ENCODE results near the gene TMPRSS11B.

Gene TMPRSS11B, protein sequence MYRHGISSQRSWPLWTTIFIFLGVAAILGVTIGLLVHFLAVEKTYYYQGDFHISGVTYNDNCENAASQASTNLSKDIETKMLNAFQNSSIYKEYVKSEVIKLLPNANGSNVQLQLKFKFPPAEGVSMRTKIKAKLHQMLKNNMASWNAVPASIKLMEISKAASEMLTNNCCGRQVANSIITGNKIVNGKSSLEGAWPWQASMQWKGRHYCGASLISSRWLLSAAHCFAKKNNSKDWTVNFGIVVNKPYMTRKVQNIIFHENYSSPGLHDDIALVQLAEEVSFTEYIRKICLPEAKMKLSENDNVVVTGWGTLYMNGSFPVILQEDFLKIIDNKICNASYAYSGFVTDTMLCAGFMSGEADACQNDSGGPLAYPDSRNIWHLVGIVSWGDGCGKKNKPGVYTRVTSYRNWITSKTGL

DNA sequence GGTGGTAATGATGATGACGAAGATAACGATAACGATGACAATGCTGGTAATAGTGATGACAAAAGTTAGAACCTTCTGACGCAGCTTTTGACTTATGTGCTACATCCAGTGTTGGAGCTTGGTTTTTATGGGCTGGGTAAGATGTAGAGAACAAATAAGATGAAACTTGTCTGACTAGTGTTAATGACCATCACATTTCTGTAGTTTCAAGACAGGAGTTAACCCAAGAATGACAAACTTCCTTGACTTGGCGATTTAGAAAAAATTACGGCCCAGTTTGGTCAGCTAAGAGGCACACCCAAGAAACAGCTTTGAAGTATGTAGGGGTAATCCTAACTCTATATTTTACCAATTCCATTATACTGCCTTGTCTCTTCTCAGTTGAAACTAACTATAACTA lies at the start of gene TMPRSS11B:
TSS of gene TMPRSS11B (minus strand) at position 101 of the 400 bp plus-strand sequence. CDS start 136 bp downstream, outside the sequence.
- H3K36me3 ChIP-seq (ENCODE audit: control insufficient read depth, low read length) = no peaks in the 10 kb centered on the region
- H3K79me2 ChIP-seq (ENCODE audit: control insufficient read depth, low read length) = no peaks in the 10 kb centered on the region
- H3K4me3 ChIP-seq (ENCODE audit: low read length) = no peak within 1 kb of the TSS
- H3F3A ChIP-seq (ENCODE audit: control insufficient read depth, insufficient read depth) = no peaks in the 10 kb centered on the region
- no peak within 1 kb of the TSS for H3K4me2 ChIP-seq (ENCODE audit: low read length)
- TF ChIP-seq EZH2phosphoT487 (IDR thresholded peaks at IDR 0.05; ENCODE audit: borderline replicate concordance, low read length) = no peak
- TF ChIP-seq, protein P1, sequence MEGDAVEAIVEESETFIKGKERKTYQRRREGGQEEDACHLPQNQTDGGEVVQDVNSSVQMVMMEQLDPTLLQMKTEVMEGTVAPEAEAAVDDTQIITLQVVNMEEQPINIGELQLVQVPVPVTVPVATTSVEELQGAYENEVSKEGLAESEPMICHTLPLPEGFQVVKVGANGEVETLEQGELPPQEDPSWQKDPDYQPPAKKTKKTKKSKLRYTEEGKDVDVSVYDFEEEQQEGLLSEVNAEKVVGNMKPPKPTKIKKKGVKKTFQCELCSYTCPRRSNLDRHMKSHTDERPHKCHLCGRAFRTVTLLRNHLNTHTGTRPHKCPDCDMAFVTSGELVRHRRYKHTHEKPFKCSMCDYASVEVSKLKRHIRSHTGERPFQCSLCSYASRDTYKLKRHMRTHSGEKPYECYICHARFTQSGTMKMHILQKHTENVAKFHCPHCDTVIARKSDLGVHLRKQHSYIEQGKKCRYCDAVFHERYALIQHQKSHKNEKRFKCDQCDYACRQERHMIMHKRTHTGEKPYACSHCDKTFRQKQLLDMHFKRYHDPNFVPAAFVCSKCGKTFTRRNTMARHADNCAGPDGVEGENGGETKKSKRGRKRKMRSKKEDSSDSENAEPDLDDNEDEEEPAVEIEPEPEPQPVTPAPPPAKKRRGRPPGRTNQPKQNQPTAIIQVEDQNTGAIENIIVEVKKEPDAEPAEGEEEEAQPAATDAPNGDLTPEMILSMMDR (IDR thresholded peaks at IDR 0.05; ENCODE audit: low read depth, low read length, poor library complexity, severe bottlenecking) = no peak
- H3K9me2 ChIP-seq (replicated peaks; ENCODE audit: control insufficient read depth, low read length) = no peaks in the 10 kb centered on the region
- H4K20me1 ChIP-seq (ENCODE audit: control insufficient read depth, insufficient read depth, low read depth, low read length) = no peaks in the 10 kb centered on the region
- no peaks in the 10 kb centered on the region for H3K4me1 ChIP-seq (ENCODE audit: control insufficient read depth, low read length)
- H3K27ac ChIP-seq (ENCODE audit: low read depth, low read length) = no peak within 1 kb of the TSS
- no peaks in the 10 kb centered on the region for H3K27me3 ChIP-seq (ENCODE audit: control insufficient read depth, low read length)
- H3K9me3 ChIP-seq (ENCODE audit: control insufficient read depth, insufficient read depth, low read length) = no peaks in the 10 kb centered on the region

DNA sequence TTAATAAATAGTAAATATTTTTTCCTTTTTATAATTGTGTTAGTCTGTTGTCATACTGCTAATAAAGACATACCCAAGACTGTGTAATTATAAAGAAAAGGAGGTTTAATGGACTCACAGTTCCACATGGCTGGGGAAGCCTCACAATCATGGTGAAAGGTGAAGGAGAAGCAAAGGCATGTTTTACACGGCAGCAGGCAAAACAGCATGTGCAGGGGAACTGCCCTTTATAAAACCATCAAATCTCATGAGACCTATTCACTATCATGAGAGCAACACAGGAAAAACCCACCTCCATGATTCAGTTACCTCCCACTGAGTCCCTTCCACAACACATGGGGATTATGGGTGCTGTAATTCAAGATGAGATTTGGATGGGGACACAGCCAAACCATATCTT lies 45.8 kb upstream of the TMPRSS11B start:
- no peak overlapping the region for H3K4me2 ChIP-seq (ENCODE audit: low read length)
- no peaks in the 10 kb centered on the region for H3K9me2 ChIP-seq (replicated peaks; ENCODE audit: control insufficient read depth, low read length)
- H3K27ac ChIP-seq (ENCODE audit: low read depth, low read length) = no peak overlapping the region
- TF ChIP-seq, protein P1 (IDR thresholded peaks at IDR 0.05; ENCODE audit: low read depth, low read length, poor library complexity, severe bottlenecking) = no peak
- TF ChIP-seq EZH2phosphoT487 (IDR thresholded peaks at IDR 0.05; ENCODE audit: borderline replicate concordance, low read length) = no peak
- H3K79me2 ChIP-seq (ENCODE audit: control insufficient read depth, low read length) = no peaks in the 10 kb centered on the region
- no peaks in the 10 kb centered on the region for H4K20me1 ChIP-seq (ENCODE audit: control insufficient read depth, insufficient read depth, low read depth, low read length)
- no peak overlapping the region for H3K4me3 ChIP-seq (ENCODE audit: low read length)
- H3K4me1 ChIP-seq (ENCODE audit: control insufficient read depth, low read length) = no peaks in the 10 kb centered on the region
- H3K27me3 ChIP-seq (ENCODE audit: control insufficient read depth, low read length) = peaks cover 3% of the 10 kb centered on the region; the same call in 1 of the 2 replicates
- no peaks in the 10 kb centered on the region for H3F3A ChIP-seq (ENCODE audit: control insufficient read depth, insufficient read depth)
- H3K36me3 ChIP-seq (ENCODE audit: control insufficient read depth, low read length) = no peaks in the 10 kb centered on the region
- no peaks in the 10 kb centered on the region for H3K9me3 ChIP-seq (ENCODE audit: control insufficient read depth, insufficient read depth, low read length)

DNA sequence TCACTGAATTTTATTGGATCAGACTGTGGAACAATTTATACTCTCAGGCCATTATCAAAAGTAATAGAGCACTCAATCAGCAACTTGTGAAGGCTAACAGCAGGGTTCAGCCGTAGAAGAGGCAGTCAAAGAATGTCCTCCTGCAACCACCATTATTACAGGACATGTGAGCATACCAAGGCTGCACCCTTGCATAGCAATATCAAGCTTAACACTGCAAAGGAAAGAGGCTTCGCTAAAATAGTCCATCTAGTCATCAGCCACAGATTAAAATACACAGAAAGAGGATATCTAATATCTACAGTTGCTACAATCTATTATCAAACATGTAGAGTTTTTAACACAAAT lies 42.9 kb upstream of the TMPRSS11B start:
- TF ChIP-seq, protein P1 (IDR thresholded peaks at IDR 0.05; ENCODE audit: low read depth, low read length, poor library complexity, severe bottlenecking) = no peak
- TF ChIP-seq EZH2phosphoT487 (IDR thresholded peaks at IDR 0.05; ENCODE audit: borderline replicate concordance, low read length) = no peak
- H3K4me2 ChIP-seq (ENCODE audit: low read length) = no peak overlapping the region
- no peaks in the 10 kb centered on the region for H3K9me3 ChIP-seq (ENCODE audit: control insufficient read depth, insufficient read depth, low read length)
- H3K9me2 ChIP-seq (replicated peaks; ENCODE audit: control insufficient read depth, low read length) = no peaks in the 10 kb centered on the region
- no peaks in the 10 kb centered on the region for H3K79me2 ChIP-seq (ENCODE audit: control insufficient read depth, low read length)
- no peaks in the 10 kb centered on the region for H3K4me1 ChIP-seq (ENCODE audit: control insufficient read depth, low read length)
- H3K27me3 ChIP-seq (ENCODE audit: control insufficient read depth, low read length) = peaks cover 3% of the 10 kb centered on the region; the same call in 1 of the 2 replicates
- no peaks in the 10 kb centered on the region for H3F3A ChIP-seq (ENCODE audit: control insufficient read depth, insufficient read depth)
- H3K4me3 ChIP-seq (ENCODE audit: low read length) = no peak overlapping the region
- no peaks in the 10 kb centered on the region for H4K20me1 ChIP-seq (ENCODE audit: control insufficient read depth, insufficient read depth, low read depth, low read length)
- no peak overlapping the region for H3K27ac ChIP-seq (ENCODE audit: low read depth, low read length)
- no peaks in the 10 kb centered on the region for H3K36me3 ChIP-seq (ENCODE audit: control insufficient read depth, low read length)
